Transverse colon (tissue), 4 donors: ENCODE results near the gene LRG1. TPM values are rescaled to one million over a fixed set of nuclear protein-coding genes. Genes with fewer than 3 reads are reported as not detected.
A peak's percentile ranks its signal among the peaks of the same experiment; 100 is the strongest.

Experiments
- DNase-seq: peaks from one replicate; pipeline ENCODE4 v3.0.0-alpha.2; 2019
- H3K27ac ChIP-seq, 4 donors: fragments of 200-600 bp; sonication (generic); 2 replicates each; pipeline ENCODE4 v1.5.1; 2016 to 2018; ENCODE audit warnings: inconsistent platforms in 4 of 4
- H3K27me3 ChIP-seq: fragments of 200-600 bp; sonication (generic); 2 replicates; pipeline ENCODE4 v1.5.1; 2017; ENCODE audit warnings: inconsistent platforms
- H3K36me3 ChIP-seq, 4 donors: fragments of 200-600 bp; sonication (generic); 2 replicates each; pipeline ENCODE4 v1.5.1; 2017 to 2019; ENCODE audit warnings: inconsistent platforms in 4 of 4
- H3K4me1 ChIP-seq, 4 donors: fragments of 200-600 bp; sonication (generic); 2 replicates each; pipeline ENCODE4 v1.5.1; 2017 to 2020; ENCODE audit warnings: inconsistent platforms in 4 of 4
- H3K4me3 ChIP-seq, 4 donors: fragments of 200-600 bp; sonication (generic); 1 replicate in 1 of 4; 2 replicates in 3 of 4; pipeline versions ENCODE4 v1.5.1 to v1.6.1; 2017 to 2019; ENCODE audit warnings: inconsistent platforms in 4 of 4
- H3K9me3 ChIP-seq, 2 donors: fragments of 200-600 bp; sonication (generic); 2 replicates each; pipeline ENCODE4 v1.5.1; 2017 to 2019; ENCODE audit warnings: inconsistent platforms in 2 of 2
- EP300 ChIP-seq: sonication (generic); formaldehyde crosslinking; IDR thresholded peaks from one replicate; pipeline ENCODE4 v1.6.1; 2017; ENCODE audit warnings: antibody characterized with exemption, low read depth
- POLR2A ChIP-seq: fragments of 450-650 bp; IDR thresholded peaks from one replicate; pipeline ENCODE4 v1.6.1; 2016; ENCODE audit warnings: antibody characterized with exemption, mild to moderate bottlenecking, moderate library complexity
- POLR2AphosphoS5 ChIP-seq, 3 donors: sonication (generic); formaldehyde crosslinking; IDR thresholded peaks; one replicate each; pipeline ENCODE4 v1.6.1; 2016; ENCODE audit warnings: antibody characterized with exemption in 3 of 3
- WGBS, 2 donors: methylation state at CpG; one replicate each; pipeline ENCODE4 v1.1.5; 2018; ENCODE audit warnings: low coverage in 1 of 2; 5-methylcytosine and 5-hydroxymethylcytosine counted together
- in situ Hi-C, 4 donors: fragments of 200-750 bp; cut with MboI; loops; one replicate each; pipeline versions ENCODE4 v1.15.0 to v1.15.1; 2017; ENCODE audit warnings: low sequenced_read_pairs in 3 of 4, low pct_ligation_motif_present in 1 of 4, low pct_unique_long_range_greater_than_20kb in 1 of 4
- intact Hi-C: fragments of 100-400 bp; cut with DNase I; formaldehyde crosslinking; loops from one replicate; pipeline ENCODE4 v1.15.1; 2023; ENCODE audit warnings: low total_unique reads
- total RNA-seq, 4 donors: library from RNA; depleted of rRNA; stranded (reverse); fragments of >200 nt; gene quantifications; one replicate each; pipeline ENCODE4 v1.1.0, GENCODE V29; 2016
- TF ChIP-seq, protein P1 (sequence below), 5 experiments: fragments of 200-600 bp in 3 of 5; fragments of 450-650 bp in 2 of 5; sonication (generic) in 3 of 5; IDR thresholded peaks; 1 replicate in 2 of 5; 2 replicates in 3 of 5; pipeline ENCODE4 v1.5.1; 2016 to 2017; ENCODE audit warnings: antibody characterized with exemption in 5 of 5, inconsistent platforms in 3 of 5, mild to moderate bottlenecking in 2 of 5, moderate library complexity in 1 of 5

The LRG1 gene
- total RNA-seq, 4 donors from 2014 or later = 1.9 to 18.1 (median 14.4) TPM

DNA sequence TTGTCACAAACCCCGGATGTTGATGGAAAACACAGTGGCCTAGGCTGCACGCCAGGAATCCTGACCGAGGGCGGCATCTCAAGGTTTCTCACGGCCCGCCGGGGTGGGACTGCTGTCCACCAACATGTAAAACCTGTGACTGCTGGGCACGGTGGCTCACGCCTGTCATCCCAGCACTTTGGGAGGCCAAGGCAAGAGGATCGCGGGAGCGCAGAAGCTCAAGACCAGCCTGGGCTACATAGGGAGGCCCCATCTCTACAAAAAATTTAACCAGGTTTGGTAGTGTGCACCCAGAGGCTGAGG is 32.7 kb downstream of the LRG1 start:
- no peak overlapping the region for H3K4me3 ChIP-seq
- TF ChIP-seq EP300 (no peak), POLR2AphosphoS5 (IDR thresholded peaks at IDR 0.05) (no peak), POLR2A (no peak)
- TF ChIP-seq, protein P1, sequence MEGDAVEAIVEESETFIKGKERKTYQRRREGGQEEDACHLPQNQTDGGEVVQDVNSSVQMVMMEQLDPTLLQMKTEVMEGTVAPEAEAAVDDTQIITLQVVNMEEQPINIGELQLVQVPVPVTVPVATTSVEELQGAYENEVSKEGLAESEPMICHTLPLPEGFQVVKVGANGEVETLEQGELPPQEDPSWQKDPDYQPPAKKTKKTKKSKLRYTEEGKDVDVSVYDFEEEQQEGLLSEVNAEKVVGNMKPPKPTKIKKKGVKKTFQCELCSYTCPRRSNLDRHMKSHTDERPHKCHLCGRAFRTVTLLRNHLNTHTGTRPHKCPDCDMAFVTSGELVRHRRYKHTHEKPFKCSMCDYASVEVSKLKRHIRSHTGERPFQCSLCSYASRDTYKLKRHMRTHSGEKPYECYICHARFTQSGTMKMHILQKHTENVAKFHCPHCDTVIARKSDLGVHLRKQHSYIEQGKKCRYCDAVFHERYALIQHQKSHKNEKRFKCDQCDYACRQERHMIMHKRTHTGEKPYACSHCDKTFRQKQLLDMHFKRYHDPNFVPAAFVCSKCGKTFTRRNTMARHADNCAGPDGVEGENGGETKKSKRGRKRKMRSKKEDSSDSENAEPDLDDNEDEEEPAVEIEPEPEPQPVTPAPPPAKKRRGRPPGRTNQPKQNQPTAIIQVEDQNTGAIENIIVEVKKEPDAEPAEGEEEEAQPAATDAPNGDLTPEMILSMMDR (IDR thresholded peaks at IDR 0.05) = no peak
- WGBS, 2 donors = 77% methylated on average over 12 of the region's 12 CpGs; no CpG with 5 or more reads in 1 of the 2 donors
- H3K4me1 ChIP-seq = no peaks in the 10 kb centered on the region
- H3K27me3 ChIP-seq = no peaks in the 10 kb centered on the region
- intact Hi-C loops = no loop called here
- in situ Hi-C loops = no loop called here
- no peak for DNase-seq
- no peaks in the 10 kb centered on the region for H3K36me3 ChIP-seq
- H3K27ac ChIP-seq = peak overlapping the region in 1 of 4 donors; percentile 8
- no peaks in the 10 kb centered on the region for H3K9me3 ChIP-seq

DNA sequence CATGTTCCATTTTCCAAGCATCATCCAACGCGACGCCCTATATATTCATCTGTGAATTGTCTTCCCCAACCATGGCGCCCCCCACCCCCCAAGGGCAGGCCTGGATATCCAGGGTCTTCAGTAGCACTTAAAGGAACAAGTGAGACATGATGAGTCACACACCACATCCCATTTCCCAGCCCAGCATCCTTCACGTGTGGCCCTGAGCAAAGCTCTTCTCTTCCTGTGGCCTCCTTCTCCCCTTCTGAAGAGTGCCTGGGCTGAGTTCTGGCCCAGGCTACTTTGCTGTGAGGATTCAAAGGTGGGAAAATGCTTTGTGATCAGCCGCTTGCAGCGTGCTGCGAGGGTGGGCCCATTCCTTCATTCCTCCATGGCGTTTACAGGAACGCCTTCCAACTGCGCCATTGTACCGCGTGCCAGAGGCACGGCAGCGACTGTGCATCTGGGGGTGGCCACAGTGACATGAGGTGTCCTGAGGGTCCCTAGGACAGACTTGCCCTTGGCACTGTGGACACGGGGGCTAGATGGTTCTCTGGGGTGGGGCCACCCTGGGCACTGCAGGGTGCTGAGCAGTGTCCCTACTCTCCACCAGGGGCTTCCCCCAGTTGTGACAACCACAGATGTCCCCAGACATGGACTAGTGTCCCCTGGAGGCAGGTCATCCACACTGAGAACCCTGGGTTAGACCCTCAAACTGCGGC is 33.2 kb downstream of the LRG1 start:
- WGBS, 2 donors = 79 to 88% methylated on average over 5 to 12 of the region's 17 CpGs
- Histone ChIP-seq H3K4me1 (no peaks in the 10 kb centered on the region), H3K4me3 (no peak overlapping the region), H3K9me3 (no peaks in the 10 kb centered on the region), H3K27me3 (no peaks in the 10 kb centered on the region), H3K27ac (peak overlapping the region in 1 of 4 donors; percentile 8), H3K36me3 (no peaks in the 10 kb centered on the region)
- intact Hi-C loops = no loop called here
- DNase-seq = no peak
- in situ Hi-C loops = no loop called here
- TF ChIP-seq EP300 (no peak), POLR2AphosphoS5 (IDR thresholded peaks at IDR 0.05) (no peak), POLR2A (no peak)
- TF ChIP-seq, protein P1 (IDR thresholded peaks at IDR 0.05) = no peak

DNA sequence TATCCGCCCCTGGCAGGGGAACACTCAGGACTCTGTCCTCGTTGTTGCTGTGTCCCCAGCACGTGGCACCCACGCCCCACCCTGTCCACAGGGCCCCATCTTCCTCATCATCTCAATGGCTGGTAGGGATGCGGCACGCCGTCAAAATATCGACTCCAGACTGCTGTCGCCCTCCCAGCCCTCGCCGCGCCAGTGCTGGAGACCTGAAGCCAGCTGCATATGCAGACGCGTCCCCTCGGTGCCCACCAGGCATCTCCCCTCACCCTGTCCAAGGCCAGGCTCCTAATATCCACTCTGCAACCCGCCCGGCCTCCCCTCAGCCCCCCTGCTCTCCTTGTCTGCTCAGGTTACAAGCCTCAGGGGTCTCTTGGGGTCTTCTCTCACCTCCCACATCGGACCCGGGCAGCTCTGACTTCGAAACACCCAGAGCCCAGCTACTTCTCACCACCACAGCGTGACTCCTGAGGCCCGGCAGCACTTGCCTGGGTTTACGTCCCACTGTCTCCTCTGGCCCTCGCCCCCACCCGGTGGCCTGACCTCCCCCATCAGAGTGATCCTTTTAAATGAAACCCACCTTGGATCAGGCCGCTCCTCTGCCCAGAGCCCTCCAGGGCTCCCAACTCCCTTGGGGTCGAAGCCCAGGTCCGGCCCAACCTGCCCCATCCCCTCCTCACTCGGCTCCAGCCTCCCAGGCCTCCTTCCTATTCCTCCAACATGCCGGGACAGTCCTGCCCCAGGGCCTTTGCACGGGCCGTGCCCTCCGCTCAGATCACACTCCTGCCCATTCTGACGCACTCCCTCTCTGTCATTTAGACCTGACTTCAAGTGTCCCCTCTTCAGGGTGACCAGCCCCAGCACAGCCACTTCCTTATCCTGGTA is 34.0 kb downstream of the LRG1 start:
- Histone ChIP-seq H3K27ac (peak overlapping the region in 1 of 4 donors; percentile 8), H3K36me3 (no peaks in the 10 kb centered on the region), H3K27me3 (no peaks in the 10 kb centered on the region), H3K9me3 (no peaks in the 10 kb centered on the region), H3K4me1 (no peaks in the 10 kb centered on the region), H3K4me3 (no peak overlapping the region)
- DNase-seq = no peak
- intact Hi-C loops = no loop called here
- TF ChIP-seq, protein P1 (IDR thresholded peaks at IDR 0.05) = no peak
- TF ChIP-seq POLR2A (no peak), POLR2AphosphoS5 (IDR thresholded peaks at IDR 0.05) (no peak), EP300 (no peak)
- 94 to 95% methylated on average over 12 to 34 of the region's 34 CpGs for WGBS, 2 donors
- in situ Hi-C loops = no loop called here

DNA sequence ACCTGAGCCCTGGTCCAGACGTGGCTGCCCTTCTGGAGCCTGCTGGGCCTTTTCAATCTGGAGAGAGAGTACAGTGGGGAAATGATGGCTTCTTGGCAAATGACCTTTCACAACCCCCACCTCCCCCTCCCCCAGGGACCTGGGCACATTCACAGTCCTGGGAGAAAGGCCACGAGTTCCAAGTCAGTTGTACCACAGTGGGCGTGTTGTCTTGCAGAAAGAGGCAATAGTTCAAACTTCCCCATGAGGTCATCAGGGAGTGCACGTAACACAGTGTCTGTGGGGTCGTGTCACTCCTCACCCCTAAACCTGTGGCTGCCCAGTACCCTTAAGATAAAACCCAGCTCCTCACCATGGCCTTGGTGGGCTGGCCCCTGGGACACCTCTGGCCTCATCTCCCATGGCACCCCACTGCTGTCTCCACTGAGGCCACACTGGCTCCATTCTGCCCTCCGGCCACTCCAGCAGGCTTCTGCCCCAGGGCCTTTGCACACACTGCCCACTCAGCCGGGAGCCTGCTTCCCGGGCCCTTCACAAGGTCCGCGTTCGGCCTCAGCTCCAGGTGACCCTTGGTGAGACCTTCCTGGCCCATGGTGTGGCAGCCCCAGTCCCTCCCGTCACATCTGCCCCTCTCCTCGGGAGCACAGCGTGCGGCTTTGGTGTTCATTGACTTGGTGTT is 34.8 kb downstream of the LRG1 start:
- no peak for DNase-seq
- WGBS, 2 donors = 76% methylated on average over 15 of the region's 15 CpGs; no CpG with 5 or more reads in 1 of the 2 donors
- in situ Hi-C loops = no loop called here
- intact Hi-C loops = no loop called here
- Histone ChIP-seq H3K27me3 (no peaks in the 10 kb centered on the region), H3K4me1 (no peaks in the 10 kb centered on the region), H3K27ac (no peak overlapping the region), H3K36me3 (no peaks in the 10 kb centered on the region), H3K4me3 (no peak overlapping the region), H3K9me3 (no peaks in the 10 kb centered on the region)
- TF ChIP-seq EP300 (no peak), POLR2AphosphoS5 (IDR thresholded peaks at IDR 0.05) (no peak), POLR2A (no peak)
- TF ChIP-seq, protein P1 (IDR thresholded peaks at IDR 0.05) = no peak
